Endodermal cell (in vitro differentiated cells): ENCODE measurements around the gene PLCL2. TPM values are rescaled to one million over a fixed set of nuclear protein-coding genes. Genes with fewer than 3 reads are reported as not detected.
A peak's percentile ranks its signal among the peaks of the same experiment; 100 is the strongest.

ENCODE experiments used
- DNase-seq: peaks from one replicate; pipeline ENCODE4 v3.0.0-alpha.2; 2017
- H3K27ac ChIP-seq: 2 replicates; pipeline ENCODE4 v1.5.1; 2013; ENCODE audit warnings: mild to moderate bottlenecking, low read depth, low read length, moderate library complexity
- H3K27me3 ChIP-seq: 2 replicates; pipeline ENCODE4 v1.6.1; 2013; ENCODE audit warnings: mild to moderate bottlenecking, low read length, moderate library complexity; ENCODE audit not compliant: insufficient read depth, control insufficient read depth, poor library complexity, severe bottlenecking
- H3K36me3 ChIP-seq: 2 replicates; pipeline ENCODE4 v1.7.0; 2013; ENCODE audit warnings: mild to moderate bottlenecking, low read length, moderate library complexity; ENCODE audit not compliant: control insufficient read depth, insufficient read depth
- H3K4me1 ChIP-seq: one replicate; pipeline ENCODE4 v1.7.0; 2013; ENCODE audit warnings: low read length; ENCODE audit not compliant: control insufficient read depth, insufficient read depth
- H3K4me3 ChIP-seq: 2 replicates; pipeline ENCODE4 v1.5.1; 2013; ENCODE audit warnings: mild to moderate bottlenecking, low read length, moderate library complexity
- H3K9ac ChIP-seq: 2 replicates; pipeline ENCODE4 v1.6.1; 2013; ENCODE audit warnings: mild to moderate bottlenecking, low read length, moderate library complexity; ENCODE audit not compliant: poor library complexity, severe bottlenecking; ENCODE audit errors: extremely low read depth
- H3K9me3 ChIP-seq: 2 replicates; pipeline ENCODE4 v1.6.1; 2013; ENCODE audit warnings: mild to moderate bottlenecking, low read length, moderate library complexity; ENCODE audit not compliant: control insufficient read depth
- H3K27ac Mint-ChIP-seq: 2 replicates; pipeline ENCODE4 v1.8.0; 2020; ENCODE audit warnings: mixed read lengths
- H3K27me3 Mint-ChIP-seq: 2 replicates; pipeline ENCODE4 v1.8.0; 2021; ENCODE audit warnings: mild to moderate bottlenecking, mixed read lengths; ENCODE audit not compliant: insufficient read depth
- H3K36me3 Mint-ChIP-seq: 2 replicates; pipeline ENCODE4 v1.8.0; 2020; ENCODE audit warnings: low read depth, mixed read lengths
- H3K4me1 Mint-ChIP-seq: 2 replicates; pipeline ENCODE4 v1.8.0; 2020; ENCODE audit warnings: mixed read lengths
- H3K4me3 Mint-ChIP-seq: 2 replicates; pipeline ENCODE4 v1.8.0; 2020; ENCODE audit warnings: mild to moderate bottlenecking, moderate library complexity, mixed read lengths
- H3K9me3 Mint-ChIP-seq: 2 replicates; pipeline ENCODE4 v1.8.0; 2020; ENCODE audit warnings: mild to moderate bottlenecking, mixed read lengths
- WGBS, 2 experiments: methylation state at CpG; one replicate each; pipeline versions ENCODE4 v1.1.5 to v1.1.7; 2013; ENCODE audit warnings: missing lambda C conversion rate in 2 of 2, mixed read lengths in 1 of 2; ENCODE audit not compliant: insufficient coverage in 1 of 2, insufficient read length in 1 of 2; 5-methylcytosine and 5-hydroxymethylcytosine counted together
- total RNA-seq, 2 donors: library from RNA; stranded (reverse); fragmentation: NEBNext Ultra II Directional in 1 of 2; extraction: Animal tissue kit (Norgen Biotek cat#: 25700) in 1 of 2; gene quantifications; 2 replicates in 1 of 2; 3 replicates in 1 of 2; pipeline ENCODE4 v1.2.1, GENCODE V29; 2021
- TF ChIP-seq, protein P1 (sequence below): fragments of 200-600 bp; sonication (generic); conservative IDR thresholded peaks from 2 replicates; pipeline ENCODE4 v1.5.0; 2021; ENCODE audit warnings: antibody characterized with exemption, mild to moderate bottlenecking

Gene PLCL2
- total RNA-seq, 2 donors from 2014 or later, result 4.2 to 6.9 TPM

DNA sequence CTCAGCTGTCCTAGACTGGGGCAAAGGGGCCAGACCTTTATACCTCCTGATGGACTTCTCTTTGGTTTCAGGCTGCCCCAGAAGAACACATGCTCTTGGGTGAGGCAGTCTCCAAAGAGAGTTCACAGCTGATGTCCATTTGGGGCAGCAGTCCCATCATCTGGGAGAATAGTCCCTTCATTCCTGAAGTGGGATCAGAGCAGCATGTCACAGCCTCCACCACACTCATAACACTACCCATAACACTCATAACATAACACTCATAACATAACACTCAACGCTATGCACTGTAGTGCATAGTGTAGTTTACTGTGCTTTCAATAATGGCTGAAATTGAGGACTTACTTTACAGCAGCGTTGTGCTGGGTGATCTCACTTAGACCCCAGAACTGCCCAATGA is 36.7 kb upstream of the PLCL2 start:
- 89 to 100% methylated on average over 1 to 2 of the region's 2 CpGs for WGBS, 2 experiments
- Histone ChIP-seq H3K27me3 (no peaks in the 10 kb centered on the region), H3K27ac (no peak overlapping the region), H3K4me1 (no peaks in the 10 kb centered on the region), H3K9ac (no peak overlapping the region), H3K36me3 (no peaks in the 10 kb centered on the region), H3K4me3 (no peak overlapping the region), H3K9me3 (no peaks in the 10 kb centered on the region)
- Mint-ChIP-seq H3K36me3 (no peaks in the 10 kb centered on the region), H3K27me3 (peaks cover 2% of the 10 kb centered on the region), H3K27ac (no peak overlapping the region), H3K4me1 (peaks cover under 1% of the 10 kb centered on the region), H3K9me3 (no peaks in the 10 kb centered on the region), H3K4me3 (no peak overlapping the region)
- DNase-seq, result no peak
- TF ChIP-seq, protein P1, sequence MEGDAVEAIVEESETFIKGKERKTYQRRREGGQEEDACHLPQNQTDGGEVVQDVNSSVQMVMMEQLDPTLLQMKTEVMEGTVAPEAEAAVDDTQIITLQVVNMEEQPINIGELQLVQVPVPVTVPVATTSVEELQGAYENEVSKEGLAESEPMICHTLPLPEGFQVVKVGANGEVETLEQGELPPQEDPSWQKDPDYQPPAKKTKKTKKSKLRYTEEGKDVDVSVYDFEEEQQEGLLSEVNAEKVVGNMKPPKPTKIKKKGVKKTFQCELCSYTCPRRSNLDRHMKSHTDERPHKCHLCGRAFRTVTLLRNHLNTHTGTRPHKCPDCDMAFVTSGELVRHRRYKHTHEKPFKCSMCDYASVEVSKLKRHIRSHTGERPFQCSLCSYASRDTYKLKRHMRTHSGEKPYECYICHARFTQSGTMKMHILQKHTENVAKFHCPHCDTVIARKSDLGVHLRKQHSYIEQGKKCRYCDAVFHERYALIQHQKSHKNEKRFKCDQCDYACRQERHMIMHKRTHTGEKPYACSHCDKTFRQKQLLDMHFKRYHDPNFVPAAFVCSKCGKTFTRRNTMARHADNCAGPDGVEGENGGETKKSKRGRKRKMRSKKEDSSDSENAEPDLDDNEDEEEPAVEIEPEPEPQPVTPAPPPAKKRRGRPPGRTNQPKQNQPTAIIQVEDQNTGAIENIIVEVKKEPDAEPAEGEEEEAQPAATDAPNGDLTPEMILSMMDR, result no peak

DNA sequence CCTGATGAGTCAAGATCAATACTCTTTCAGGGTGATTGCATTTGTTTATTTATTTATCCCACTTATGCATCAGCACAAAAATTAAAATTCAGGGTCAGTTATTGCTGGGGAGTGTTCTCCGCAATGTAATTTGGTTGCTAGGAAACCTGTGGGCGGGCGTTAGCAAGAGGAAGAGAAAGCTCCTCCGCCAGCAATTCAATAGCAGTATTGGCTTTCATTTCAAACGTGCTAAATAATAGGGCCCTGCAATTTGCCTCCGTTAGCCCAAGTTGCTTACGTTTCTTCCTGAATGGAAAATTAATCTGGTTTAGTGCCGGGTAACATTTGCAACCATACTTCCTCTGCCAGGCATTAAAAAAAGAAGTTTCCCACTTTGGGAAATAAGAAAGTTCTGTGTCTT is 35.5 kb upstream of the PLCL2 start:
- no peak overlapping the region for H3K27ac Mint-ChIP-seq
- H3K27ac ChIP-seq, result peak overlapping the region; percentile 51
- no peaks in the 10 kb centered on the region for H3K9me3 Mint-ChIP-seq
- no peak overlapping the region for H3K9ac ChIP-seq
- H3K4me1 Mint-ChIP-seq, result no peaks in the 10 kb centered on the region
- H3K36me3 ChIP-seq, result no peaks in the 10 kb centered on the region
- TF ChIP-seq, protein P1, result no peak
- H3K4me1 ChIP-seq, result no peaks in the 10 kb centered on the region
- H3K36me3 Mint-ChIP-seq, result no peaks in the 10 kb centered on the region
- H3K4me3 ChIP-seq, result no peak overlapping the region
- WGBS, 2 experiments, result 50 to 61% methylated on average over 7 to 8 of the region's 8 CpGs
- no peak overlapping the region for H3K4me3 Mint-ChIP-seq
- no peaks in the 10 kb centered on the region for H3K9me3 ChIP-seq
- DNase-seq, result peak; percentile 60
- peaks cover 2% of the 10 kb centered on the region for H3K27me3 Mint-ChIP-seq
- H3K27me3 ChIP-seq, result no peaks in the 10 kb centered on the region

DNA sequence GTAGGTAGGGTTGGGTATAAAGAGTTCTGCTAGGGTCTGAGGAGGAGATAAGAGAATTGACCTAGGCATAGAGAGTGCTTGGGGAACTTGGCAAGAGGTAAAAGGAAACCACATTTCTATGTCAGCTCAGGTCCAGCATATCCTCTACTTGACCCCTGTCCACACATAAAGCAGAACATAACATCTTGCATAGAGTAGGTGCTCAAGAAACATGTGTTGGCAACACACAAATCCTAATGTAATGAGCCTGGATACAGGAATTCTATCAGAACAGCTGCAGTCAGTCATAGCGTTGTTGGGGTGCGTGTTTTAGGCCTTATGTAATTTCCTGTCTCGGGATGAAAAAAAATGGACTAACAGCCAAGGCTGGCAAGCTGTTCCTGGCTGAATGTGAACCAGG is 35.0 kb upstream of the PLCL2 start:
- no peaks in the 10 kb centered on the region for H3K4me1 ChIP-seq
- H3K27me3 Mint-ChIP-seq, result peaks cover 2% of the 10 kb centered on the region
- peak overlapping the region; percentile 51 for H3K27ac ChIP-seq
- H3K27ac Mint-ChIP-seq, result no peak overlapping the region
- H3K27me3 ChIP-seq, result no peaks in the 10 kb centered on the region
- no peak overlapping the region for H3K4me3 Mint-ChIP-seq
- H3K9ac ChIP-seq, result no peak overlapping the region
- H3K4me1 Mint-ChIP-seq, result no peaks in the 10 kb centered on the region
- H3K4me3 ChIP-seq, result no peak overlapping the region
- DNase-seq, result no peak
- no peaks in the 10 kb centered on the region for H3K36me3 Mint-ChIP-seq
- no peaks in the 10 kb centered on the region for H3K9me3 Mint-ChIP-seq
- no peaks in the 10 kb centered on the region for H3K9me3 ChIP-seq
- H3K36me3 ChIP-seq, result no peaks in the 10 kb centered on the region
- TF ChIP-seq, protein P1, result no peak
- WGBS, 2 experiments, result 87% methylated on average over 3 of the region's 3 CpGs
